Vagina (tissue), 2 donors: ENCODE measurements around the gene NLRP1.

Experiments used
- POLR2A ChIP-seq, 2 donors: fragments of 450-650 bp; IDR thresholded peaks; one replicate each; pipeline ENCODE4 v1.6.1; 2017; ENCODE audit warnings: antibody characterized with exemption in 2 of 2, mild to moderate bottlenecking in 2 of 2, moderate library complexity in 2 of 2
- POLR2AphosphoS5 ChIP-seq, 2 donors: sonication (generic); formaldehyde crosslinking; IDR thresholded peaks; one replicate each; pipeline ENCODE4 v1.9.0; 2017; ENCODE audit warnings: antibody characterized with exemption in 2 of 2, mild to moderate bottlenecking in 2 of 2, low read depth in 1 of 2; ENCODE audit not compliant: insufficient read depth in 1 of 2
- TF ChIP-seq, protein P1 (sequence below), 3 experiments: fragments of 450-650 bp in 2 of 3; fragments of 200-600 bp in 1 of 3; sonication (generic) in 1 of 3; IDR thresholded peaks; one replicate each; pipeline ENCODE4 v1.5.1; 2017 to 2019; ENCODE audit warnings: antibody characterized with exemption in 3 of 3, mild to moderate bottlenecking in 2 of 3, moderate library complexity in 2 of 3

DNA sequence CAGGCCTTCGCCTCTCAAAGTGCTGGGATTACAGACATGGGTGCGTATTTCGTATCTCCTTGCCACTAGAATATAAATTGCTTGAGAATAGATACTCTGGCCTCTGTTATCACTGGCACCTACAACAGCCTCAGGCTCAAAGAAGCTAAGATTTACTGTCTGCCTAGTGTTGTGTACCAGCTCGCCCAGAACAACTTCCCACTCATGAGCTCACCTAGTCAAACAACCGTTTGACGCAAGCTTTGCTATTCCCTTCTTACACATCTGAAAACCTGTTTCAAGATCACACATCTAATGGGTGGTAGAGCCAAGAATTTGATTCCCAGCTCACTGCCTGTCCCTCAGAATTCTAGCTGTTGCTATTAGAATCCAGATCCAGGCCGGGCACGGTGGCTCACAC, 73.5 kb downstream of the NLRP1 start:
- TF ChIP-seq, protein P1, sequence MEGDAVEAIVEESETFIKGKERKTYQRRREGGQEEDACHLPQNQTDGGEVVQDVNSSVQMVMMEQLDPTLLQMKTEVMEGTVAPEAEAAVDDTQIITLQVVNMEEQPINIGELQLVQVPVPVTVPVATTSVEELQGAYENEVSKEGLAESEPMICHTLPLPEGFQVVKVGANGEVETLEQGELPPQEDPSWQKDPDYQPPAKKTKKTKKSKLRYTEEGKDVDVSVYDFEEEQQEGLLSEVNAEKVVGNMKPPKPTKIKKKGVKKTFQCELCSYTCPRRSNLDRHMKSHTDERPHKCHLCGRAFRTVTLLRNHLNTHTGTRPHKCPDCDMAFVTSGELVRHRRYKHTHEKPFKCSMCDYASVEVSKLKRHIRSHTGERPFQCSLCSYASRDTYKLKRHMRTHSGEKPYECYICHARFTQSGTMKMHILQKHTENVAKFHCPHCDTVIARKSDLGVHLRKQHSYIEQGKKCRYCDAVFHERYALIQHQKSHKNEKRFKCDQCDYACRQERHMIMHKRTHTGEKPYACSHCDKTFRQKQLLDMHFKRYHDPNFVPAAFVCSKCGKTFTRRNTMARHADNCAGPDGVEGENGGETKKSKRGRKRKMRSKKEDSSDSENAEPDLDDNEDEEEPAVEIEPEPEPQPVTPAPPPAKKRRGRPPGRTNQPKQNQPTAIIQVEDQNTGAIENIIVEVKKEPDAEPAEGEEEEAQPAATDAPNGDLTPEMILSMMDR (IDR thresholded peaks at IDR 0.05): no peak
- TF ChIP-seq POLR2AphosphoS5 (IDR thresholded peaks at IDR 0.05; ENCODE audit: insufficient read depth in 1 of 2, low read depth in 1 of 2) (no peak), POLR2A (IDR thresholded peaks at IDR 0.05) (no peak)
